DOHH2 (cell line): ENCODE results near the gene GUCY1A1.

ENCODE experiments used
- EZH2phosphoT487 ChIP-seq: fragments of 200-600 bp; sonication (generic); IDR thresholded peaks from 2 replicates; pipeline ENCODE4 v1.6.1; 2017; ENCODE audit warnings: borderline replicate concordance, mild to moderate bottlenecking, antibody characterized with exemption, low read length, moderate library complexity, mixed read lengths
- TF ChIP-seq, protein P1 (sequence below): fragments of 200-600 bp; sonication (generic); IDR thresholded peaks from one replicate; pipeline ENCODE4 v1.5.1; 2014; ENCODE audit warnings: antibody characterized with exemption, mild to moderate bottlenecking, low read depth, low read length; ENCODE audit not compliant: poor library complexity, severe bottlenecking

DNA sequence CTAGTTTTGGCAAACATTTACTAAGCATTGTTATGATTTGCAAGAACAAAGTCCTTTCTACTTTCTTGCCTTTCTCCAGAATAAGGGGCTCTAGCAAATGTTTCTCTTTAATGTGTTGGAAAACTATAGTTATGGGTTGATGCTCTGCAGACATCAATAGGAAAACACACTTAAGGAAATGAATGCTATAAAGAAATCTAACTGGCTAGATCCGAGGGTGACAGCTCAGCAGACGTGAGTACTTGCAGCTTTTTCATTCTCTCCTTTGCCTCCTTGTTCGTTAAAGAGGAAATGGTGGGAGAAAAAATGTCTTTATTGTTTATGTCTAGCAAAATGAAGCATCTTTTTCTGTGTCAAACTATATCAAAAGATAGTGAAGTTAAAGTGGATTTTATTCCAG, 98.5 kb downstream of the GUCY1A1 start:
- TF ChIP-seq EZH2phosphoT487 = no peak
- TF ChIP-seq, protein P1, sequence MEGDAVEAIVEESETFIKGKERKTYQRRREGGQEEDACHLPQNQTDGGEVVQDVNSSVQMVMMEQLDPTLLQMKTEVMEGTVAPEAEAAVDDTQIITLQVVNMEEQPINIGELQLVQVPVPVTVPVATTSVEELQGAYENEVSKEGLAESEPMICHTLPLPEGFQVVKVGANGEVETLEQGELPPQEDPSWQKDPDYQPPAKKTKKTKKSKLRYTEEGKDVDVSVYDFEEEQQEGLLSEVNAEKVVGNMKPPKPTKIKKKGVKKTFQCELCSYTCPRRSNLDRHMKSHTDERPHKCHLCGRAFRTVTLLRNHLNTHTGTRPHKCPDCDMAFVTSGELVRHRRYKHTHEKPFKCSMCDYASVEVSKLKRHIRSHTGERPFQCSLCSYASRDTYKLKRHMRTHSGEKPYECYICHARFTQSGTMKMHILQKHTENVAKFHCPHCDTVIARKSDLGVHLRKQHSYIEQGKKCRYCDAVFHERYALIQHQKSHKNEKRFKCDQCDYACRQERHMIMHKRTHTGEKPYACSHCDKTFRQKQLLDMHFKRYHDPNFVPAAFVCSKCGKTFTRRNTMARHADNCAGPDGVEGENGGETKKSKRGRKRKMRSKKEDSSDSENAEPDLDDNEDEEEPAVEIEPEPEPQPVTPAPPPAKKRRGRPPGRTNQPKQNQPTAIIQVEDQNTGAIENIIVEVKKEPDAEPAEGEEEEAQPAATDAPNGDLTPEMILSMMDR = no peak
